T-helper 2 cell (primary cell): ENCODE results near the gene KIZ.

Experiments used
- DNase-seq, 5 experiments: peaks; one replicate each; pipeline versions ENCODE4 v3.0.0 to v3.0.0-alpha.2; 2012 to 2022

Gene KIZ

DNA sequence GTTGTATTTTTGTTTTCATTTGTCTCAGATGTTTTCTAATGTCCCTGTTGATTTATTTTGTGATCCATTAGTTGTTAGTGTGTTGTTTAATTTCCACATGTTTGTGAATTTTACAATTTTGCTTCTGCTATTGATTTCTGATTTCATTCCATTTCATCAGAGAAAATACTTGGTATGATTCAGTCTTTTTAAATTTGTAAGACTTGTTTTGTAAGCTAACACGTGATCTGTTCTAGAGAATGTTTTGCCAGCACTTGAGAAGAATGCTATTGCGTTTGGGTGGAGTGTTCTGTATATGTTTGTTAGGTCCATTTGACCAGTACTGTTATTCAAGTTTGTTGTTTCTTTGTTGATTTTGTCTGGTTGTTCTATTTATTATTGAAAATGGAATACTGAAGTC is 53.9 kb downstream of the KIZ start:
- no peak for DNase-seq

DNA sequence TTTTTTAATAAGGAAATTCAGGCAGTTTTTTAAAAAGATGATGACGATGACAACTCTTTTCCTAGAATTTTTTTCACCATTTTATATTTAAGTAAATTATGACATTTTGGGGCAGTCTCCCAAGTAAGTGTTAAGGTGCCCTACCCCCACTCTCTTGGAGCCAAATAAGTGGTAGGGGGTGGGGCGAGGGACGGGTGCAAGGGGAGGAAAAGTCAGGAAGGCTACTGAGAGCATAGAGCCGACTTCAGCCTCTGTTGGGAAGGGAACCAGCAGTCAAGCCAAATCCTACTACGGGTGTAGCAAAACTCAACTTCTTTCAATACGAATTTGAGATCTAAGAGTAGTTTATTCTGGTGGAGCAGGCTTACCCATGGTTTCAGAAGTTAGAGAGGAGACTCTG is 54.4 kb downstream of the KIZ start:
- no peak for DNase-seq

DNA sequence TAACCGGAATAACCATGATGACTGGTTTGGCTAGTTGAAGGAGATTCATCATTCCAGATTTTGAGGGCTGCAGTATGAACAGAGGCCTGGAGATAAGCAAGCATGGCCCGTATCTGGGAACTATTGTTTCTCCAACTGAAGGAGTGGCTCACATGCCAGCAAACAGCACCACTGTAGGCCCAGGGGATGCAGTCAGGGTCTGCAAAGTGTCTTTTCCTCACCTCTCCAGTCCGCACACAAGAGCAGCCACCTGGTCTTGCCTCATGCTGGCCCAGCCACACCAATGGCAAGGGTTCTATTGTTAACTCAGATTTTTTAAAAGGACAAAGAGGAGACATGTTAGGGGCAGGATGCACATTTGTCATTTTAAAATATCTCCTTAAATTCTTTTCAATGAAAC is 55.1 kb downstream of the KIZ start:
- no peak for DNase-seq

DNA sequence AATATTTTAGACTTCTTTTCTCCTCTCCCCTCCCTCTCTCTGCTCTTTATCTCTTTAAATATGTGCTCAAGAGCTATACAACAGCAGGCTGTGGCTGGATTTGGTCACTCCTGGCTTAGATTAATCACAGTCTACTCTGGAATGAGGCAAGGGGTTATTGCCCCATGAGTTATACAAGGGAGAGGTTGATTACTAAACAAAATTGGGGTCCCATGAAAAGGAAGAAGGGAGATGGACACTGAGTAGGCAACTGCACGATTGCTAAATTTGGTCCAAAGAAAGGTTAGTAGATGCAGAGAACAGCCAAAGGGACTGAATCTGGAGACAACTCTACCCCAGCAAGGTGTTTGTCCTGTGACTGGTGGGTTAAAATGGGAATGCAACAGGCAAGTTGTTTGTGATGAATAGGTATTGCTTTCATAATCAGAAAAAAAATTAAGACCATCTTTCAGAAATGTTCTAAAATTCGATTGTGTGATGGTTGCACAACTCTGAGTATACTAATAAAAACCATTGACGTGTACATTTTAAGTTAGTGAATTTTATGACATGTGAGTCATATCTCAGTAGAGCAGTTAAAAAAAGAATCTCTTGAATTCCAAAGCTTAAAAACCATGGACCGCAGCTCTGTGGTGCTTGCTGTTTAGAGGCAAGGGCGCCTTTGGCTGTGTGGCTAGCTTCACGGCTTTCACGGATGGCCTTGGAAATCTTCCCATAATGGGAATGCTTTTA is 57.1 kb downstream of the KIZ start:
- DNase-seq, result no peak

DNA sequence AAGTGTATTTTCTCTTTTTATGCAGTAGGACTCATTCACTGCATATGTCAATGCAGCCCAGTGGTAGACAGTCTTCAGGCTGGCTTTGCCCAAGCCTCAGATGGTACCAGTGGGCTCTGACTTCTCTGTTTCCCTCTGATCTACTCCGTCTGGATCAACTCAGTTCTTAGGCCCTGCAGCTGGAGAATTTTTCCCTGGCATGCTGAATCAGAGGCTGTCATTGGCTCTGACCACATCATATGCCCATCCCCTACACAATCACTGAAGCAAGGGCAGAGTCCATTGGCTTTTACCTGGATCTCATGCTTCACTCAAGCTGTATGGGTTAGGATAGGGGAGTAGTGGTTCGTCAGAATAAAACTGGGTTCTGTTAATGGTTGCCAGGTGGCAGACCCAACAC is 57.8 kb downstream of the KIZ start:
- no peak for DNase-seq

DNA sequence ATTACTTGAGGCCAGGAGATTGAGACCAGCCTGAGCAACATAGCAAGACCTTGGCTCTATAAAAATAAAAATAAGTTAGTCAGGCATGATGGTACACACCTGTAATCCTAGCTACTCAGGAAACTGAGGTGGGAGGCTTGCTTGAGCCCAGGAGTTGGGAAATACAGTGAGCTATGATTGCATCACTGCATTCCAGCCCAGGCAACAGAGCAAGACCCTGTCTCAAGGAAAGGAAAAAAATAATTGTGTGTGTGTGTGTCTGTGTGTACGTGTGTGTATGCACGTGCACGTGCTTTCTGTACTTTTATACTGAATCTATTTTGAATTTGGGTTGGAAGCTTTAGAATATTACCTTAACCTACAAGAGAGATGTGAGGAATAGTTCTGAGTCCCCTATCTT is 58.9 kb downstream of the KIZ start:
- DNase-seq, result no peak

DNA sequence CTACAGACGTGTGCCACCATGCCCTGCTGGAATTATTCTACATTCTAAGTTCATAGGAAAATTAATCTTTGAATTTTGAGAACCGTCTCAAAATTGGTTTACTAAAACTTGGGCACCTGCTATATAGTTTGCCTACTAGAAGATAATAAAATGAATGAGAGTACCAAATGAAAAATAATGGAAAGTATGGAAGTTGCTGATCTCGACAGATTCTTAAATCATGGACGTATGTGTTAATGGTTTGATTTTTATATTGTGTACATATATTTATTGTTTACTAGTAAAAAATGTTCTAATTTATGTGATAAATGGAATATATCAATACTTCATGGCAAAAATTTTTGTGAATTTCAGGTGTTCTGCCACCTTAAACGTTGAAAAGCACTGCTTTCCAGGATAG is 60.0 kb downstream of the KIZ start:
- no peak for DNase-seq

DNA sequence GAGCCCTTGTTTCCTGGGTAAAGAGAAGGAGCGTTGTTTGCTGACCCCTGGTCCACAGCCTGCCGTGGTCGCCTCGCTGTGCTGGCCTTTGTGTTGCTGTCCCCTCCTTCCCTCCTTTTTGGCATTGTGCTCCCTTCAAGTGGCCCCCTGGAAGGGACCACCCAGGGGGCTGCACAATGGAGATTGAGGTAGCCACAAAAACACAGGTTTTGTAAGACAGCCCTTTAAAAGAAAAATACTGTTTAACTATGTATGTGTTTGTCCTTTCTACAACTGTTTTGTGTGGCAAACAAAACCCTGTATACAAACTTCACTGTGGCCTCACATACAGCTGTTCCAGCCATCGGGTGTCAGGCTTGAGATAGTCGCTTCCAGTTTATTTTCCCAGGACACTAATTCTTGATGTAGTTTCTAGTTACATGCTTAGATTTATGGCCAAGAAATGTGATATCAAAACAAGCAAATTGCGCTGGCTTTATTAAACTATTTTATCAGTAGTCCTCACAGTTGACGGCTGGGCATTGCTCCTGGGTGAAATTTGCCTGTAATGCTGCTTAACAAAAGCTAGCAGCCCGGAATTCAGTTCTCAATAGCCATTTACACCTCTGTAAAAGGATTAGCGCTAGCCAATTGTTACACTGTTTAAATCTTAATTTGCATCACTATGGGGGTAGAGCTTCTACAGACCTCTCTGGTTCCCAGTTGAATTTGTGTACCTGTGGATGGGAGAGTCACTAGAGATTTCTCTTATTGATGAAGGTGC is 64.1 kb downstream of the KIZ start:
- no peak for DNase-seq

DNA sequence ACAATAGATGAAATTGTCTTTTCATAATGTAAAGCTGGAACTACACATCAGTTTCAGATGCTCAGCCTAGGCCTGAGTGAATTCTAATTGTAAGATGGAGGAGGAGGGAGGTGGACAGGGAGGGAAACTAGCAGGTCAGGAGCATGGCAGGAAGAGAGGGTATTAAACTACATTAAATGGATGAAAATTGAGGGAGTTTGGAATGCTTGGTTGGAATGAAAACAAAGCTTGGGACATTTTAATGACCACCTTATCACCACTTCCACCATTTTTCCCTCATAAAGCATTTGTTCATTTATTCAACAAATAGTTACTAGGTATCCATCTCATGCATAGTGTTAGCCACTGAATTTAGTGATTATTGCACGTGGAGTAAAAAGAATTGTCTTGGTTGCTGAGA is 65.0 kb downstream of the KIZ start:
- no peak for DNase-seq

DNA sequence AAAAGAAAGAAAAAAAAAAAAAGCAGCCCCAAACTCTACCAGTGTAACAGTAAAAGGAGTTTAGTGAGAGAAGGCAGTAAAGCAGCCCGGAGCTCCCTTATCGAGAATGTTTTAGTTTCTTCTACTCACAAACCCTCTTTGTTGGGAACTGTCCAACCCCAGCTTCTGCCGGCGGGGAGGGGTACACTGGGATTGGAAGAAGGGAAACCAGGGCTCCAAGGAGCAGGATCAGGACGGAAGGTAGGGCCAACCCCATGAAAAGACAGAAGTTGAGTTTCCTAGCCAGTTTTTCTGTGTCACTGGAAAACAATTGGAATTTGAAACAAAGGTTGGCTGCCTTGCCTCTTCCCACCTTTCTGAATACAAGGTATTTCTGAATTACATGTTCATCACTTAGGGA is 66.0 kb downstream of the KIZ start:
- DNase-seq, result no peak

DNA sequence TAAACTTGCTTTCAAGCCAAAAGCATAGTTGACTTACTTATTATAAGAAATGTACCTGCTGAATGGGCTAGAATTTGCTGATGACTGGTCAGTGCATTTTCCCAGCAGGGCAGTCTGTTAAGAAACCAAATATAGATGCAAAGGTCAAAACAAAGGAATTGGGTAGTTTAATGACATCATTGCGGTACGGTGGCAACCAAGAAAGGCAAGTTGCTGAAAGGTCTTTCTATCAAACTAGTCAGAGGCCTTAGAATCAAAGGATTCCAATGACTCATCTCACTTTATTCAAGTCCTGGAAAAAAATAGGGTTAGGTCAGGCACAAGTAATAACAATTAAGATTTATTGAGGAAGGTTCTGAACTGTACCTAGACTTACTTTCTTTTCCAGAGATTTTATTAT is 76.4 kb downstream of the KIZ start:
- DNase-seq, result no peak

DNA sequence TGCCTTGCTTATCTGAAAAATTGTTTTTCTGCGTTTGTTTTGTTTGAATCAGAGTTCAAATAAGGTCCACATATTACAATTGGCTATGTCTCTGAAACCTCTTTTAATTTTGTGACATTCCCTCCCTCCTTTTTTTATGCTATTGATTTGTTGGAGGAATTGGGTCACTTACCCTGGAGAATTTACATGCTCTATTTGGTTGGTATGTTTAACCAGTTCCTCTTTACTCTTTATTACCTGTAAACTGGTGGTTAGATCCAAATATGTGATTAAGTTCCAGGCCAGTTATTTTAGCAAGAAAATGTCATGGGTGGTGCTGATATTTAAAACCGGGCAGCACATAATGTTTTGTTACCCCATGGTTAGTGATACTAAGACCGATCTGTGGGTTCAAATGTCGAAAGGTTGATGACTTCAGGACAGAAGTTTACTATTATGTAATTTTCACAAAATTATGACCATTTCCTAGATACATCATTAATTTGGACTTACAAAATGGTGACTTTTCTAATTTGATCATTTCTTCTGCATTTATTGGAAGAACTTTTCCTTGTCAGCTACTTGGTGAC is 77.3 kb downstream of the KIZ start:
- no peak for DNase-seq

DNA sequence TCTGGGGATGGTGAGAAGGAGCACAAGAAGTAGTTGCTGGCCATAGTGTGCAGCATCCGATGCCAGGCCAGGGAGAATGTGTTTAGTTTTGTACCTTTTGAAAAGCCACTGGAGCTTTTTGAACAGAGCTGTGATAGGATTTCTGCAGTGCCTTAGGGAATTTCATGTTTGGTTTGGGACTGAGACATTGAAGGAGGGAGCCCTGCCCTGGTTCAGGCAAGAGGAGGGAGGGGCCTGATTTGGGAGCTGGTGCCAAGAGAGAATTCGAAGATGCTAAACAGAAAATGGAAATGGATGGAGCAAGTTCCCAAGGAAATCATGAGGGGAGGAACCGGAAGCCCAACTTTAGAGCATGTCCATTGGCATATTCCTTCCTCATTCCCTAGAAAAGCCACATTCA is 80.7 kb downstream of the KIZ start:
- no peak for DNase-seq

DNA sequence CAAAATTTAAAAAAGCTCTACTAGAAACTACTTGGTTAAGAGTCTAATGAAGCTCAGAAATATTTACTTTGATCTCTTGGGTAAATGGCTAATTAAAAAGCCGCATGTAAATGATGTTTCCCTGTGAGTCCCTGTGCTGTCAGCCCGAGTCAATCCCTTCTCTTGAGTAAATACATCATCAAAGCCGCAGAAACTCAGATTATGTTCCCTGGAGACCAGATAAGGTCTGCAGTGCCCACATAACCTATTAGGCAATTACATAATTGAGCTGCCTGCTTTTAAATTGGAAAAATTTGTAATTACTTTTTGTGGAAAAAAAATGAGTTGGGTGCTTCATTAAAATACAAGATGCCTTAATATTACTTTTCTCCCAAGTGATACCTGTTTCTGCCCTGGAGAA is 83.1 kb downstream of the KIZ start:
- DNase-seq, result no peak

DNA sequence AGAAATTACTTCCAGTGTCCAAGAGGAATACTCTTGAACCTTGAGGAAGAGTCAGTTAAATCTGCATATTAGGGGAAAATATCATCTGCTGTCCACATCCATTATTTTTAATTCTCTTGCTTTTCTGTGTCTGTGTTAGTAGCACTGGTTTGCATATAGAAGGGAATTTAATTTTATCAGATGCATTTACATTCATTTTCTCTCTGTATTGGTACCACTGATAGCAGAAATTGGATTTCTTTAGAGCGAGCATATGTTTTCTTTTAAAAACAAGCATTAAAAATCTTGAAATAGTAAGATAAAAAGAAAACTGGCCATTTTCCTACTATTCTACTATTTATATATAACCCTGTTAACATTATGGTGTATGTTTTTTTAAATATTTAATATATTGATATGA is 83.8 kb downstream of the KIZ start:
- DNase-seq, result no peak

DNA sequence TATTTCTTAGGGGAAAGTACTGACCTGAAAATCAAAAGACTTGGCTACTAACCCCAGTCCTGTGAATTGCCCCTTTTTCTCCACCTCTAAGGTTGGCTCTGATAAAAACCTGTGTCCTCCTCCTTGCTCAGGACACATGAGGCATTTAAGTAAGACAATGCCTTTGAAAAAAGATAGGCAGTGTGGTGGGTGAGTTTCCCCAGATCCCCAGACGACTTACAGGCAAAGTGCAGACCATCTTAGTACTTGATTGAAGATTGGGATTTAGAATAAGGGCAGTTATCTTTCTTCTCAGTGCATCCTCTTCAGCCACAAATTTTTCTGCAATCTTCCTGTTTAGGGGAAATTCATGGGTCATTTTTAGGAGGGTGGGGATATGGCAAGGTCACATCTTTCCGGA is 87.8 kb downstream of the KIZ start:
- no peak for DNase-seq

DNA sequence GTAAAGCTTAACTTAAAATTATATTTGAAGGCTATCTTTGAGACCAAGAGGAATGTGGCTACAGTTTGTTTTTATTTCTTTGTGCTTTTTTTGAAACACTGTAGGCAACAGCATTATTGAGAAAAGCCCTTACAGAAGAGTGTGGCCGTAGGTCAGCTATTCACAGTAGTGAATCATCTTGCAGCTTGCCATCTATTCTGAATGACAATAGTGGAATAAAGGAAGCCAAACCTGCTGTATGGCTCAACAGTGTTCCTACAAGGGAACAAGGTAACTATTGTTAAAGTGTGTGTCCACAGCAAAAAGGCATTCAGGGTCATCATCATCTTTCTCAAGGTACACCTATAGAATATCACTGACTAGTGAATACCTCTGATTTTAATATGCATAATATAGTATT is 88.5 kb downstream of the KIZ start:
- no peak for DNase-seq

DNA sequence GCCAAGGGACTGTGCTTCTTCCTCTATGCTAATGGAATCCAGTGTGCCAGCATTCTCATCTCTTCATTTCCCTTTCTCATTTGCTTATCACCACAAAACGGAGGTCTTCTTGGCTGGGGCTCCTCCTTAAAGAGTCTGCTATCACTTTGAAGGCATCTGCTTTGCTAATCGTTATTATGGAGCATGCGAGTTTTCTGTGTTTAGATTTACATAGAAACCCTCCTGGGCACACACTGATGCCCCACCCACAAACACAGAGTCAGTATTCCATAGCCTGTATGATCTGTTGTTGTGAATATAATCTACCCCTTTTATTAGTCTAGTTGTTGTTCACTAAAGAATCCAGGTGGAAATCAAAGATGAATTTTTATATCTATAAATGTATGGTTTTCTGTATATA is 93.8 kb downstream of the KIZ start:
- no peak for DNase-seq

DNA sequence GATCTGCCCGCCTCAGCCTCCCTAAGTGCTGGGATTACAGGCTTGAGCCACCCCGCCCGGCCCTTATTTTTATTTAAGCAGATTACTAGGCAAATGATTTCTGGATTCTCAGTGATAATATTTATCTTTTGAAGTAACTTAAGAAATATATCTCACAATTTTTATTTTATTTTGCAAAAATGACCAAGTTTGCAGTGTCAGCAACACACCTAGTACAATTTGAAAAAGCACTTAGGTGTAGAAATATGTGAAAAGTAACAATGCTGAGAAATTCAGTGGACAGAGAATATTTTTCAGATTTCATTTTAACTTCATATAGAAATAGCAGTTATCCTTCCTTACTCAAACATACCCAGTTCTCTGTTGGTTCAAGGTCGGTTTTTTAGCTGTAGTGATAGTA is 98.3 kb downstream of the KIZ start:
- DNase-seq, result no peak

DNA sequence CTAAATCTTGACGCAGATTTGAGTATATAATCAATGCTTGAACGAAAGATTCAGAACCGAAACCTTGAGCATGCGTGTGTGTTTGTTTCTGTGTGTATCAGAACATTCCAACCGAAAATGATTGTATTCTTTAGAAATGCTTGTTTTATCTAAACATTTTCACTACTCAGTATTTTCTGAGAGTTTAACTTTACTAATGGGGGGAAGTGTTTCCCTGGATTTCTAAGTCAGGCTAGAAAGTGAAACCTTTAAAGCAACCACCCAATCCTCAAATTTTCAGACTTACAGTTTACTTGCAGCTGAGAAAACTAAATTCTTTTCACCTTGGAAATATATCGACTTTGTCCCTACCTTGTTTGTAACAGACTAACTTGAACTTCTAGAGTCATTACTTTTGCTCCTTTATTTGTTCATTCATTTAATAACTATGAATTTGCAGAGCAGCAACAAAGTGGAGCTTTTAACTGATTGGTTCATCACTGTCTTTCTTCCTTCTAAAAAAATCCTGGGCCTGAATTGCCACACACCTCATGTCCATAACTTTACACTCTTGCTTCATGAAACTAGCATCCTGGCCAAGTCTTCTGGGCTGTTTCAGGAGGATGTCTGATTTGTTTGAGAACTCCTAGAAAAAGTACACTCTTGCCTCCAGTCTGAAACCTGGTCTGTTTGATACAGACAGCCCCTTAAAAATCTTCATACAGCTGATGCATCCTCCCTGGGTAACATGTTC is 99.5 kb downstream of the KIZ start:
- no peak for DNase-seq

DNA sequence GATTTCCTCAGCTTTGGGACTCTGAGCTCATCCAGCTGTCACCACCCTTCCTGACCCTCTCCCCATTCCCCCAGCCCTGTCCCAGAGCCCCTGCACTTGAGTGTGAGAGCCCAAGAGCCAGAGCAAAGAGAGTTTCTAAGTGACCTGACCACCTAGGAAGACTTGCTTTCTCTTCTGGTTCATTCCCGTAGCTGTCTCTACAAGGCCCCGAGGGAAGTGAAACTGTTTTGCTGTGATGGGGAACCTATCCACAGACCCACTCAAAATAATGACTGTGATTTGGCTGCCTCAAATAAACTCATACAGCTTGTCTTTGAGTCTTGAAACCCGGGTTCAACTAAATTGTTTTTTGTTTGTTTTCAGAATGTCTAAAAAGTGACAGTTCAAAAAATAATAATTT is 102.6 kb downstream of the KIZ start:
- DNase-seq, result no peak

DNA sequence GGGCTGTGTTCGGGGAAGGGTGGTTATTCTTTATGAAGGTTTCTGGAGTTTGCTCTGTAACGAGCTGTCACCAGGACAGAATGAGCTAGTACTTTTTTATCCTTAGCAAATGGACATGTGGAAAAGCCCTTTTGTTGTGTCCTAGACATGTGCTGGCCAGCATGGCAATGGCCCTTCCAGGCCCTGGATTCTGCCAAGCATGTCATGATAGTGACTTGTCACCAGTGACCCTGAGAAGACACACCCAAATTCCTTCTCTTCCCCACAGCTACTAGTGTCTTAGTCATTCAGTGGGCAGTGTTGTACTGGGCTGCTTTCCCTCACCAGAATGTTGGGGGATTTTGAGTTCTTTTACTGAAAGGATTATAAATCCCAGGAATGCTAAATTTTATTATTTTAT is 103.3 kb downstream of the KIZ start:
- DNase-seq, result no peak

DNA sequence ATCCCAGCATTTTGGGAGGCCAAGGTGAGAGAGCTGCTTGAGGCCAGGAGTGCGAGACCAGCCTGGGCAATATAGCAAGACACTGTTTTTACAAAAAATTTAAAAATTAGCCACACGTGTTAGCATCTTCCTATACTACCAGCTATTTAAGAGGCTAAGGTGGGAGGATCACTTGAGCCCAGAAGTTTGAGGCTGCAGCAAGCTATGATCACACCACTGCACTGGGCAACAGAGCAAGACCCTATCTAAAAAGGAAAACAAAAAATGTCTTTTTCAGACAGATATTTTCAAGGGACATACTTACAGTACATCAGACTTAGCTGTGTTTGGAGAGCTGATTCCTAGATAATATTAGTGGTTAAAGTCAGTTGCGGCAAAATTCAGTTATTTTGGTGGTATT is 104.3 kb downstream of the KIZ start:
- no peak for DNase-seq

DNA sequence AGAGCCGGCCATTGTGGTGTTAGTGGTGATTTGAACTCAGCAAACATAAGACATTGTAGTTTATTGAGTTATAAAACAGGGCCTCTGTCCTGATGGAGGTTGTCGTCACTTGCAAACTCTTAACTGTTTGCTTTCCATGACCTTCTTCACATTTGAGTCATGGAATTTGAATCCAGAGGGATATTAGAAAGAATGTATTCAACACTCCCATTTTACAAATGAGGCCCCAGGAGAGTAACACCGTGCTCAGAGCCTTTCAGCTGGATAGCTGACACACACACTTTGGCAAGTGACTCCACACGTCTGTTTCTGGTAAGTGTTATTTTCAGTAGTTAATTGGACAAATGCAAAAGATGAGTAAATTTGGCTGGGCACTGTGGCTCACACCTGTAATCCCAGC is 104.8 kb downstream of the KIZ start:
- no peak for DNase-seq
